ENCODE measurements around the gene HTR1E.

Gene HTR1E

DNA sequence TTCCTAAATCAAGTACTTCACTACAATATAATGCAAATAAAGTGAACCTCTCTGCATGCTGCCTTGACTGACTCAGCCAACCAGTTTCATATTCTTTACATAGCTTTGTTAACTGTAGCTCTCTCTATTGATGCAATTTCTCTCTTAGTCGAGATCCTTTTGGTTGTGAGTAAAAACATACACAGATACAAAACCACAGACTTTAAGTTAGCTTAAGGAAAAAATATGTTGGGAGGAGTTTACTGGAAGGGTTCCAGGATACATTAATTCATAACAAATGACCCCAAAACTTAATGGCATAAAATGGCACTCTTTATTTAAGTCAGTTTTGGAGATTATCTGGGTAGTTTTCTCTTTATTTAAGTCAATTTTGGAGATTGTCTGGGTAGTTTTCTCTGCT lies 15.7 kb downstream of the HTR1E start:
- no peak for DNase-seq (ENCODE audit: low read depth in 2 of 2)

DNA sequence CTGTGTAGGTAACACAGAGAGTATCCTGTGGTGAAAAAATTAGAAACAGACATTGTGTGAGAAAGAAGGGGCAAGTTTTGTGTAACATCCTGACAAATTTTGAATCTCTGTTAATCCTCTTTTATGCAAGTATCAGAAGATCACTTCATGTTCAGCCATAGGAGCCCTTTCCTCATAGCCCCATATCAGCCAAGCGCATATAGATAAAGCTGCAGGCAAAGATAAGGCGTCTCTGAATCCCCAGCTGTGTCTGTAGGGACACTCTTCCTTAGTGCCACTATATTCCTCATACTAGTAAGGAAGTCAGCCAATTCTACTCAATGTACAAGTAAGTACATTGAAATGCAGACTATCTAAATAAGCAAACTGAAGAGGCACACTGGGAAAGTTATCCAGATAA lies 22.3 kb downstream of the HTR1E start:
- TF ChIP-seq, protein P1, sequence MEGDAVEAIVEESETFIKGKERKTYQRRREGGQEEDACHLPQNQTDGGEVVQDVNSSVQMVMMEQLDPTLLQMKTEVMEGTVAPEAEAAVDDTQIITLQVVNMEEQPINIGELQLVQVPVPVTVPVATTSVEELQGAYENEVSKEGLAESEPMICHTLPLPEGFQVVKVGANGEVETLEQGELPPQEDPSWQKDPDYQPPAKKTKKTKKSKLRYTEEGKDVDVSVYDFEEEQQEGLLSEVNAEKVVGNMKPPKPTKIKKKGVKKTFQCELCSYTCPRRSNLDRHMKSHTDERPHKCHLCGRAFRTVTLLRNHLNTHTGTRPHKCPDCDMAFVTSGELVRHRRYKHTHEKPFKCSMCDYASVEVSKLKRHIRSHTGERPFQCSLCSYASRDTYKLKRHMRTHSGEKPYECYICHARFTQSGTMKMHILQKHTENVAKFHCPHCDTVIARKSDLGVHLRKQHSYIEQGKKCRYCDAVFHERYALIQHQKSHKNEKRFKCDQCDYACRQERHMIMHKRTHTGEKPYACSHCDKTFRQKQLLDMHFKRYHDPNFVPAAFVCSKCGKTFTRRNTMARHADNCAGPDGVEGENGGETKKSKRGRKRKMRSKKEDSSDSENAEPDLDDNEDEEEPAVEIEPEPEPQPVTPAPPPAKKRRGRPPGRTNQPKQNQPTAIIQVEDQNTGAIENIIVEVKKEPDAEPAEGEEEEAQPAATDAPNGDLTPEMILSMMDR (IDR thresholded peaks at IDR 0.05; ENCODE audit: low read depth, low read length) = no peak
- DNase-seq (ENCODE audit: low read depth in 2 of 2) = no peak

More for the DNA sequence above, 15.7 kb downstream of the HTR1E start:
- no peak overlapping the region for H3K4me3 ChIP-seq (replicated peaks in 1 of 2; ENCODE audit: low read depth in 2 of 2, low read length in 2 of 2)
- TF ChIP-seq, protein P1 (IDR thresholded peaks at IDR 0.05; ENCODE audit: low read depth, low read length) = no peak

DNA sequence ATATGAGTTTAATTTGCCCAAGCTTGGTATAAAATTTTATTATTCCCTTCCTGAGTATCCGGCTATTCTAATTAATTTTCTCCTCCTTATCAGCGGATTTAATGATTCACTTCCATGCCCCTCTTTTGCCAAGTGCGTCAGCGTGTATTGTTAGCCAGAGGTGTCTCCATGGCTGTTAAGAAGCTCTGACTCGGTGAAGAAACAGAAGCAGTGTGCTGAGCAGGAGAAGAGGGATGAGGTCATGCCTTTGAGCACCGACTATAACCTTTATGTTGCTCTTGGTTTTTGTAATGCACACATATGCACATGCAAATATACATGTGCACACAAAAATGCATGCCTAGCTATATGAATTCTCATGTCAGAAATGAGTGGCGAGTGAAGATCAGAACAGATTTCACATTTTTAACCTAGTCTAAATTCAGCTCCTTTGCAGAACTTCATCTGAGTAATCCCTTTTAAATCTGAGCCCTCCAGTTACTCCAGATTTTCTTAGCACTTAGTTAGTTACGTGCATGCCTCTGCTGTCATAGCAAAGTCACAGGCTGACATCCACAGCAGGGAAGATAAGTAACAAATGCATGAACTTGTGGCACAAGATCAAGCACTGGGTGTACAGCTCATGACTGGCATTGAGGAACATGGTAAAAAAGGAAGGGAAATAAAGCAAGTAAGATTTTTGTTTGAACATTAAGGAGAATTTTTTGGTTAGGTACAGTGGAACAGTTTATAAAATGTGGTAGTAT lies 24.3 kb downstream of the HTR1E start:
- H3K4me3 ChIP-seq (replicated peaks in 1 of 2; ENCODE audit: low read depth in 2 of 2, low read length in 2 of 2) = no peak overlapping the region
- DNase-seq (ENCODE audit: low read depth in 2 of 2) = no peak
- TF ChIP-seq, protein P1 (IDR thresholded peaks at IDR 0.05; ENCODE audit: low read depth, low read length) = no peak

More for the DNA sequence above, 22.3 kb downstream of the HTR1E start:
- H3K4me3 ChIP-seq (replicated peaks in 1 of 2; ENCODE audit: low read depth in 2 of 2, low read length in 2 of 2) = no peak overlapping the region

DNA sequence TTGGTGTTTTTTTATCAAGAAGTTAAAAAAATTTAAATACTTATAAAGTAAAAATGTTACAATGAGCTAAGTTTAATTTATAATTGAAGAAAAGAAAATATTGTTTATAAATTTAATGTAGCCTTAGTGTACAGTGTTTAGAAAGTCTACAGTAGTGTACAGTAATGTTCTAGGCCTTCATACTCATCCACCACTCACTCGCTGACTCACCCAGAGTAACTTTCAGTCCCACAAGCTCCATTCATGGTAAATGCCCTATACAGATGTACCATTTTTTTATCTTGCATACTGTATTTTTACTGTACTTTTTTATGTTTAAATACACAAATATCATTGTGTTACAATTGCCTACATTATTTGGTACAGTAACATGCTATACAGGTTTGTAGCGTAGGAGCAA lies 26.0 kb downstream of the HTR1E start:
- H3K4me3 ChIP-seq (replicated peaks in 1 of 2; ENCODE audit: low read depth in 2 of 2, low read length in 2 of 2) = no peak overlapping the region
- TF ChIP-seq, protein P1 (IDR thresholded peaks at IDR 0.05; ENCODE audit: low read depth, low read length) = no peak
- DNase-seq (ENCODE audit: low read depth in 2 of 2) = peak in 1 of 2 donors; percentile 3

DNA sequence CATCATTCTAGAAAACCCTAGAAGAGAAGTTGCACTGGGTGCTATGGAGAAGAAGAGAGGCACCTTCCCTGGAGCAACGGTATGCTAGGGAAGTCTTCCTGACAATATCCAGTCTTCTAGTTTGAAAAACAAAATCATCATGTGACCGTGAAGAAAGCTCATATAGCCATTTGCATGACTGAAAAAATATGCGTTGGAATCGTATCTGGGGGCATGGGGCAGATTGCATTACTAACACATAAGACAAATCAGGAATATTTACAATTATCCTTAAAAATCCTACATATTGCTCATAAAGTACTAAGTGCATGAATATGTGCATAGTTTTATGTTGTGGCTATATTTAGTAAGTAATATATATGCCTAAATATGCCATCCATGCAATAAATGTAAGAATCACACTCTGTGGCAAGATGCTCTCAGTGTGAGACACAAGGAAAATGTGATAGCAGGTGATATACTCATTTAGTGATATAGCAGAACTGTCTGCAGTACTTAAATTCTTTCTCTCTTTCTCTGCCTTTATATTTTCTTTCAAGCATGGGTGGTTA lies 26.8 kb downstream of the HTR1E start:
- H3K4me3 ChIP-seq (replicated peaks in 1 of 2; ENCODE audit: low read depth in 2 of 2, low read length in 2 of 2) = no peak overlapping the region
- no peak for DNase-seq (ENCODE audit: low read depth in 2 of 2)
- TF ChIP-seq, protein P1 (IDR thresholded peaks at IDR 0.05; ENCODE audit: low read depth, low read length) = no peak

DNA sequence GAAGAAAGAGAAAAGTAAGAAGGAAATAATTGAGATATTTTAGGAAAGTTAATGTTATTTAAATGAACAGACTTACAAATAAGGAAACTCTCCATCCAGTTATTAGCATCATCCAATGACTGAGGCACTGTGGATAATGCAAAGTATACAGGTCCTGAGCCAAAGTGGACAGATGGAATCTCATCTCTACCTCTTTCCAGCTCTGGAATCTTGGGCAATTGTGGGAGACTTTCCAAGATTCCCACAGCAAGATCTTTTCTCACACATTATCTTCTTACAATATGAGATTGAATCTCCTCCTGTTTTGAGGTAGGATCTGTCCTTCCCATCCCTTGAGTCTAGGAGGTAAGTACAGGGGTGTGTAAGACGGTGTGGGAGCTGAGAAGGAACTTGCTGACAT lies 28.9 kb downstream of the HTR1E start:
- no peak for DNase-seq (ENCODE audit: low read depth in 2 of 2)
- TF ChIP-seq, protein P1 (IDR thresholded peaks at IDR 0.05; ENCODE audit: low read depth, low read length) = no peak
- no peak overlapping the region for H3K4me3 ChIP-seq (replicated peaks in 1 of 2; ENCODE audit: low read depth in 2 of 2, low read length in 2 of 2)
